HG03342 (cell line): Measurements from ENCODE around the gene CLPTM1L.
"Not testable (repeated sequence)": the region's sequence is repeated elsewhere in the genome, so short reads cannot be mapped to it uniquely, and the experiment has no call there.

Experiments used
- ATAC-seq: cut with Tn5 transposase; IDR thresholded peaks from one replicate; pipeline ENCODE4 v1.9.1; 2021; ENCODE audit warnings: mild to moderate bottlenecking, moderate library complexity; ENCODE audit not compliant: unreplicated experiment

CLPTM1L gene

GRCh38 chr5:1342268-1342667 is 2.6 kb downstream of the CLPTM1L start:
- no peak for ATAC-seq

GRCh38 chr5:1341863-1342262 is 3.0 kb downstream of the CLPTM1L start:
- ATAC-seq: no peak

GRCh38 chr5:1339818-1340210 is 5.1 kb downstream of the CLPTM1L start:
- not testable (repeated sequence) for ATAC-seq

GRCh38 chr5:1339139-1339817 is 5.6 kb downstream of the CLPTM1L start:
- ATAC-seq: not testable (repeated sequence)

GRCh38 chr5:1338506-1339070 is 6.3 kb downstream of the CLPTM1L start:
- ATAC-seq: no peak

GRCh38 chr5:1338196-1338490 is 6.8 kb downstream of the CLPTM1L start:
- ATAC-seq: no peak

- ATAC-seq: no peak
Measured at GRCh38 chr5:1337489-1338195, 7.3 kb downstream of the CLPTM1L start.

- no peak for ATAC-seq
Measured at GRCh38 chr5:1336749-1337488, 8.0 kb downstream of the CLPTM1L start.

- no peak for ATAC-seq
Measured at GRCh38 chr5:1336106-1336561, 8.8 kb downstream of the CLPTM1L start.

GRCh38 chr5:1335540-1336095 is 9.3 kb downstream of the CLPTM1L start:
- no peak for ATAC-seq

- no peak for ATAC-seq
Measured at GRCh38 chr5:1334831-1335539, 9.9 kb downstream of the CLPTM1L start.

- no peak for ATAC-seq
Measured at GRCh38 chr5:1333986-1334385, 10.9 kb downstream of the CLPTM1L start.

- ATAC-seq: not testable (repeated sequence)
Measured at GRCh38 chr5:1333286-1333685, 11.6 kb downstream of the CLPTM1L start.

- no peak for ATAC-seq
Measured at GRCh38 chr5:1332461-1333001, 12.4 kb downstream of the CLPTM1L start.

- no peak for ATAC-seq
Measured at GRCh38 chr5:1331861-1332405, 13.0 kb downstream of the CLPTM1L start.

- no peak for ATAC-seq
Measured at GRCh38 chr5:1330847-1331831, 13.8 kb downstream of the CLPTM1L start.

- ATAC-seq: no peak
Measured at GRCh38 chr5:1330146-1330846, 14.6 kb downstream of the CLPTM1L start.

GRCh38 chr5:1329111-1329579 is 15.8 kb downstream of the CLPTM1L start:
- no peak for ATAC-seq
